Lung (tissue), 12 donors: ENCODE measurements around the gene LCA5. TPM values are rescaled to one million over a fixed set of nuclear protein-coding genes. Genes with fewer than 3 reads are reported as not detected.

Experiments
- ATAC-seq: fragments of 200-7000 bp; cut with Tn5 transposase; one replicate; pipeline ENCODE4 v1.9.1; 2020; ENCODE audit warnings: moderate number of reproducible peaks; ENCODE audit not compliant: insufficient read depth, low FRiP score
- DNase-seq, 3 donors: peaks; one replicate each; pipeline ENCODE4 v3.0.0-alpha.2; 2013 to 2017
- H3K27ac ChIP-seq, 2 donors: one replicate each; pipeline ENCODE4 v1.5.1; 2013; ENCODE audit warnings: mild to moderate bottlenecking in 2 of 2, moderate library complexity in 2 of 2, control low read depth in 1 of 2, inconsistent platforms in 1 of 2, low read depth in 1 of 2, low read length in 1 of 2
- H3K27me3 ChIP-seq, 3 donors: one replicate each; pipeline ENCODE4 v1.5.1; 2013; ENCODE audit warnings: low read length in 2 of 3; ENCODE audit not compliant: control insufficient read depth in 3 of 3, insufficient read depth in 3 of 3
- H3K36me3 ChIP-seq, 4 donors: one replicate each; pipeline ENCODE4 v1.5.1; 2013; ENCODE audit warnings: low read length in 4 of 4, mild to moderate bottlenecking in 1 of 4, moderate library complexity in 1 of 4; ENCODE audit not compliant: control insufficient read depth in 4 of 4, insufficient read depth in 4 of 4
- H3K4me1 ChIP-seq, 5 donors: one replicate each; pipeline ENCODE4 v1.5.1; 2013; ENCODE audit warnings: low read length in 5 of 5, mild to moderate bottlenecking in 2 of 5, moderate library complexity in 1 of 5; ENCODE audit not compliant: control insufficient read depth in 5 of 5, insufficient read depth in 5 of 5
- H3K4me3 ChIP-seq: one replicate; pipeline ENCODE4 v1.5.1; 2013; ENCODE audit warnings: mild to moderate bottlenecking, control low read depth, moderate library complexity
- H3K9ac ChIP-seq, 2 donors: one replicate each; pipeline ENCODE4 v1.5.1; 2013; ENCODE audit warnings: low read length in 2 of 2, control low read depth in 1 of 2; ENCODE audit not compliant: insufficient read depth in 1 of 2
- H3K9me3 ChIP-seq, 4 donors: one replicate each; pipeline ENCODE4 v1.5.1; 2013; ENCODE audit warnings: low read length in 3 of 4, mild to moderate bottlenecking in 1 of 4, moderate library complexity in 1 of 4; ENCODE audit not compliant: control insufficient read depth in 4 of 4, insufficient read depth in 3 of 4
- WGBS, 2 donors: extraction: QIAGEN DNeasy Blood & Tissue Kit; methylation state at CpG; one replicate each; pipeline ENCODE4 v1.1.7; 2013; 5-methylcytosine and 5-hydroxymethylcytosine counted together
- polyA plus RNA-seq, 2 donors: library from polyadenylated mRNA; stranded (reverse); fragments of 200-250 nt; gene quantifications; one replicate each; pipeline ENCODE4 v1.2.1, GENCODE V29; 2013
- total RNA-seq, 2 donors: library from RNA; depleted of rRNA in 1 of 2; stranded (reverse); fragments of >200 nt in 1 of 2; gene quantifications; one replicate each; pipeline ENCODE4 v1.2.1, GENCODE V29; 2014 to 2021
- TF ChIP-seq, protein P1 (sequence below): IDR thresholded peaks from 2 replicates; pipeline ENCODE4 v1.5.1; 2012; ENCODE audit warnings: mild to moderate bottlenecking; ENCODE audit errors: control extremely low read depth, extremely low read depth
- donor health status: control.
- donor health status: control.
- donor health status: Bipolar disorder and iron deficiency.
- donor health status: healthy.
- donor health status: DM: yes; HTN: yes; CAD: no.

Gene LCA5
- total and polyA plus RNA-seq, 4 donors, result 1.6 to 27.3 (median 5.0) TPM

DNA sequence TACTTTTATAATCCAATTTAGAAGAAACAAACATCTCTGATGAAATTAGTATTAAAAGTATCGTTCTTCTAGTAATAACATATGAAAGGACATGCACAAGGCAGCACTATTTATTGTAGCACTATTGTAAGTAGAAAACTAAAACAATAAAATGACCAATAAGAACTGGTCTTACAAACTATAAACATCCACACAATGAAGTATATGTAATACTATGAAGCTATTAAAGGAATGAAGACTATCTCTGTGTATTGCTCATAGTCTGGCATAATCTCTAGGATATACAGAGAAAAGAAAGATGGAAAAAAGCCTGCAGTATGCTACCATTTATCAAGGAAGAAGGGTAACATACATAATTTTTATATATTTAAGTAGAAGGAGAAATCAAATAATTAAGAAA, 16.7 kb downstream of the LCA5 start:
- Histone ChIP-seq H3K27ac (no peak overlapping the region), H3K4me3 (no peak overlapping the region), H3K27me3 (no peaks in the 10 kb centered on the region), H3K4me1 (peaks cover 0 to 3% (median 0%) of the 10 kb centered on the region in 5 donors), H3K9ac (no peak overlapping the region), H3K36me3 (peaks cover 0 to 10% (median 1%) of the 10 kb centered on the region in 4 donors), H3K9me3 (no peaks in the 10 kb centered on the region)
- TF ChIP-seq, protein P1, sequence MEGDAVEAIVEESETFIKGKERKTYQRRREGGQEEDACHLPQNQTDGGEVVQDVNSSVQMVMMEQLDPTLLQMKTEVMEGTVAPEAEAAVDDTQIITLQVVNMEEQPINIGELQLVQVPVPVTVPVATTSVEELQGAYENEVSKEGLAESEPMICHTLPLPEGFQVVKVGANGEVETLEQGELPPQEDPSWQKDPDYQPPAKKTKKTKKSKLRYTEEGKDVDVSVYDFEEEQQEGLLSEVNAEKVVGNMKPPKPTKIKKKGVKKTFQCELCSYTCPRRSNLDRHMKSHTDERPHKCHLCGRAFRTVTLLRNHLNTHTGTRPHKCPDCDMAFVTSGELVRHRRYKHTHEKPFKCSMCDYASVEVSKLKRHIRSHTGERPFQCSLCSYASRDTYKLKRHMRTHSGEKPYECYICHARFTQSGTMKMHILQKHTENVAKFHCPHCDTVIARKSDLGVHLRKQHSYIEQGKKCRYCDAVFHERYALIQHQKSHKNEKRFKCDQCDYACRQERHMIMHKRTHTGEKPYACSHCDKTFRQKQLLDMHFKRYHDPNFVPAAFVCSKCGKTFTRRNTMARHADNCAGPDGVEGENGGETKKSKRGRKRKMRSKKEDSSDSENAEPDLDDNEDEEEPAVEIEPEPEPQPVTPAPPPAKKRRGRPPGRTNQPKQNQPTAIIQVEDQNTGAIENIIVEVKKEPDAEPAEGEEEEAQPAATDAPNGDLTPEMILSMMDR, result no peak
- DNase-seq, result no peak
- WGBS, 2 donors, result 82 to 94% methylated on average over 1 of the region's 1 CpG
- ATAC-seq, result no peak

DNA sequence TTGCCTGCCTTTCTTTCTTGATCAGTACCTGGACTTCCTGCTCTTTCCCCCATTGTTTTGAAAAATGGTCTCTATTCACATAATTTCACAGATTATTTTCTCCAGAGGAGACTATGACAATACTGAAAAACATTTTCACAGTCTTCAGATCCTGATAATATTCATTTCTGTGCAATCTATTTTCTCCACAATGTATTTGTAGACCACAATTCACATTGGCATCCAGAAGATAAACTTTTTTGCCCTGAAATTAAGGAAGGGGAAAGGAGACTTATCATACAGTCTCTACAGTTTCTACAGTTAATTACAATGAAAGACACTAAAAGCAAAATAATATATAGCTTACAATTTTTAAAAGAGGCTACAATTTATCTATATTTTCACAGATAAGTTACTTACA, 18.4 kb downstream of the LCA5 start:
- DNase-seq (no peak), ATAC-seq (no peak)
- H3K36me3 ChIP-seq, result peaks cover 0 to 3% (median 1%) of the 10 kb centered on the region in 4 donors
- peaks cover 0 to 3% (median 0%) of the 10 kb centered on the region in 5 donors for H3K4me1 ChIP-seq
- TF ChIP-seq, protein P1, result no peak
- H3K4me3 ChIP-seq, result no peak overlapping the region
- no peaks in the 10 kb centered on the region for H3K9me3 ChIP-seq
- H3K27ac ChIP-seq, result no peak overlapping the region
- no peak overlapping the region for H3K9ac ChIP-seq
- no peaks in the 10 kb centered on the region for H3K27me3 ChIP-seq

DNA sequence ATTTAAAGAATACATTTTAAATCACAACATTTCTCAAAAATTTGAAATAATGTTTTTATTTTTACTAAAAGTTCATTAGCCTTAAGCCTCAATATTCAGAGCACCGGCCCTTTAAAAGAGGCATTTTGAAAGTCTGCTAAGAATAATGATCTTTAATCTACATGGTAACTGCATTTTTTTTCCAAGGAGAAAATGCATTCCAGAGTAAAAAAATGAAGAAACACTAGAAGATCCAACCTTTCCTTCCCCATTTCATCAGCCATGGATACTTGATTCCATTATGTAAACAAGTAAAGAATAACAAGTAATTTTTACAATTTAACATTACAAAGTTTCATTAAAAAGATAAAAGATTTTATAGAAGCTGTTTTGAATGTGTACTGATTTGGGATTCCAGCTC, 21.8 kb downstream of the LCA5 start:
- H3K27me3 ChIP-seq, result no peaks in the 10 kb centered on the region
- no peak overlapping the region for H3K4me3 ChIP-seq
- DNase-seq (no peak), ATAC-seq (no peak)
- H3K9me3 ChIP-seq, result no peaks in the 10 kb centered on the region
- H3K4me1 ChIP-seq, result peaks cover 0 to 3% (median 0%) of the 10 kb centered on the region in 5 donors
- no peak overlapping the region for H3K27ac ChIP-seq
- TF ChIP-seq, protein P1, result no peak
- WGBS, 2 donors, result 95% methylated on average over 1 of the region's 1 CpG
- peaks cover 0 to 11% (median 7%) of the 10 kb centered on the region in 4 donors for H3K36me3 ChIP-seq
- no peak overlapping the region for H3K9ac ChIP-seq

DNA sequence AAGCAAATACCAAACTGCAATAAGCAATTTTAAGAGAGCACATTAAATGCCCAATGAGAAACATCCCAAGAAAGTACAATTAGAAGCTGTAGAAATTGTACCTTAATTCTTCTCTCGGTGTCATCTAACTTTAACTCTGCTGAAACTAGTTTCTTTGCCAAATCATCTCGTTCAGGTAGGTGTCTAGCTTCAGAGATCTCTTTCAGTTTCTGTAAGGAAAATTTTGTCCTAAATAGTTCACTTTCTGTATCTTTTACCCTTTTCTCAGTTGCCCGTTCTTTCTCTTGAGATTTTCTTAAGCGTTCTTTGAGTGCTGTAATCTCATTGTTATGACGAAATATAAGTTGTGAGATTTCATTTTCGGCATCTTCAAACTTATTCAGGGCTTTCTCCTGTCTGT, 24.1 kb downstream of the LCA5 start:
- no peaks in the 10 kb centered on the region for H3K27me3 ChIP-seq
- H3K9ac ChIP-seq, result peak overlapping the region in 1 of 2 donors; percentile 18
- DNase-seq (no peak), ATAC-seq (no peak)
- TF ChIP-seq, protein P1, result no peak
- H3K27ac ChIP-seq, result no peak overlapping the region
- H3K4me3 ChIP-seq, result no peak overlapping the region
- peaks cover 0 to 3% (median 0%) of the 10 kb centered on the region in 5 donors for H3K4me1 ChIP-seq
- peaks cover 0 to 11% (median 6%) of the 10 kb centered on the region in 4 donors for H3K36me3 ChIP-seq
- no peaks in the 10 kb centered on the region for H3K9me3 ChIP-seq
- 63 to 84% methylated on average over 6 of the region's 6 CpGs for WGBS, 2 donors
